Stimulated activated CD8-positive, alpha-beta memory T cell treated with anti-CD3 and anti-CD28 coated beads, Interleukin-7, amount 100 ng/mL, for 48 hours (primary cell): ENCODE data around the gene OR10H4.
"Not testable (repeated sequence)": the region's sequence is repeated elsewhere in the genome, so short reads cannot be mapped to it uniquely, and the experiment has no call there.

Experiments used
- DNase-seq, 2 donors: peaks; one replicate each; pipeline ENCODE4 v3.0.0-alpha.2; 2020; ENCODE audit warnings: low read depth in 1 of 2; ENCODE audit errors: extremely low read depth in 1 of 2

Gene OR10H4, protein sequence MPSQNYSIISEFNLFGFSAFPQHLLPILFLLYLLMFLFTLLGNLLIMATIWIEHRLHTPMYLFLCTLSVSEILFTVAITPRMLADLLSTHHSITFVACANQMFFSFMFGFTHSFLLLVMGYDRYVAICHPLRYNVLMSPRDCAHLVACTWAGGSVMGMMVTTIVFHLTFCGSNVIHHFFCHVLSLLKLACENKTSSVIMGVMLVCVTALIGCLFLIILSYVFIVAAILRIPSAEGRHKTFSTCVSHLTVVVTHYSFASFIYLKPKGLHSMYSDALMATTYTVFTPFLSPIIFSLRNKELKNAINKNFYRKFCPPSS

DNA sequence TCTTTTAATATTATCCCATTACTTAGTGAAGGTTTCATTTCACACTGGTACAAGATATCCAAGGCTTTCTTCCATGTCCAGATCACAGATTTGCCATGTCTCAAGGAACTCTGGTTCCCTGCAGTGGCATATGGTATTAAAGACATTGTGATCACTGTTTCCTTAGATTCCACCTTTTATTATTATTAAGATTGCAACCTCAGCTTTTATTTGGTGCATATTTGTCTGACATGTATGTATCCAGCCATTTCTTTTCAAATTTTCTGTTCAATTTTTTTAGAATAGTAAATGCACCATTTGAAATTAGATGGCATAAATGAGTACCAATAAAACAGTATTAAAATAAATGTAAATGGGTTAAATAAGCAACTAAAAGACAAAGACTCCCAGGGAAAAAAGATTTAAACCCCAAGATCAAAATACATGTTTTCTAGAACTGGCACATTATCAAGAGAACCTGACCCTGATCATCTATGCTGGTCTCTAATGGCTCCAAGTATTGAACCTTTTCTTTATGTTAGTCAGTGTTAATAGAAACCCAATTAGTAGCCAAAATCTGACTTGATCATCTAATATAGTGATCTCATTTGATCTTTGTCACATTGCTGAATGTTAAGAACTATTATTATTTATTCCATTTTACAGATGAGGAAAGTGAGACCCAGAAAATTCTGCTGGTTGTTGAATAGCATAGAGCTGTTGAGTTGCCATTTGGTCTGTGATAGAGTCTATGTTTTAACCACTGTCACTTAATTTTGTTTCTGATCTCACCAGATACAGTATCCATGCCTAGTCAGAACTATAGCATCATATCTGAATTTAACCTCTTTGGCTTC is at the start of gene OR10H4:
Gene OR10H4, plus strand, starts transcription at position 786 of the 836 bp plus-strand sequence. Its CDS starts 0 bp downstream, at position 786.
- DNase-seq = no peak

DNA sequence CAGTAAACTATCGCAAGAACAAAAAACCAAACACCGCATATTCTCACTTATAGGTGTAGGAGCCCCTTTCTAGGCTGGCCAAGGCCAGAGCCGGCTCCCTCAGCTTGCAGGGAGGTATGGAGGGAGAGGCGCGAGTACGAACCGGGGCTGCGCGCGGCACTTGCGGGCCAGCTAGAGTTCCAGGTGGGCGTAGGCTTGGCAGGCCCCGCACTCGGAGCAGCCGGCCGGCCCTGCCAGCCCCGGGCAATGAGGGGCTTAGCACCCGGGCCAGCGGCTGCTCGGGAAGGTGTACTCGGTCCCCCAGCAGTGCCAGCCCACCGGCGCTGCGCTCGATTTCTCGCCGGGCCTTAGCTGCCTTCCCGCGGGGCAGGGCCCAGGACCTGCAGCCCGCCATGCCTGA is 49.2 kb upstream of the OR10H4 start:
- DNase-seq = not testable (repeated sequence)

DNA sequence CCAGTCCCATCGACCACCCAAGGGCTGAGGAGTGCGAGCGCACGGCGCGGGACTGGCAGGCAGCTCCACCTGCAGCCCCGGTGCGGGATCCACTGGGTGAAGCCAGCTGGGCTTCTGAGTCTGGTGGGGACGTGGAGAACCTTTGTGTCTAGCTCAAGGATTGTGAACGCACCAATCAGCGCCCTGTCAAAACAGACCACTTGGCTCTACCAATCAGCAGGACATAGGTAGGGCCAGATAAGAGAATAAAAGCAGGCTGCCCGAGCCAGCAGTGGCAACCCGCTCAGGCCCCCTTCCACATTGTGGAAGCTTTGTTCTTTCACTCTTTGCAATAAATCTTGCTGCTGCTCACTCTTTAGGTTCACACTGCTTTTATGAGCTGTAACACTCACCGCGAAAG is 48.8 kb upstream of the OR10H4 start:
- DNase-seq = not testable (repeated sequence)

DNA sequence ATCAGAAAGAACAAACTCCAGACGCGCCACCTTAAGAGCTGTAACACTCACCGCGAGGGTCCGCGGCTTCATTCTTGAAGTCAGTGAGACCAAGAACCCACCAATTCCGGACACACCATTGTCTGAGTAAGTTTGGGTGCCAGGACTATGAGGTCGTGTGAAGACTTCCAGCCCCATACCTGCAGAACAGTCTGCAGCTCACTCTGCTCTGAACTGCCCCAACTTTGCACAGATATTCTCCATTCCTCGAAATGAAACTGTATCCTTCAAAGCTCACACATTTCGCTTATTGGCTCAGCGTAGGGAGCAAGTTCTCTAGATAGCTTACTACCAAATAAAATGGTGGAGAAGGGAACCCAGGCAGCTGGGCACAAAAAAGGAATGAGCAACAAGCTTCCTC is 48.3 kb upstream of the OR10H4 start:
- DNase-seq = no peak

DNA sequence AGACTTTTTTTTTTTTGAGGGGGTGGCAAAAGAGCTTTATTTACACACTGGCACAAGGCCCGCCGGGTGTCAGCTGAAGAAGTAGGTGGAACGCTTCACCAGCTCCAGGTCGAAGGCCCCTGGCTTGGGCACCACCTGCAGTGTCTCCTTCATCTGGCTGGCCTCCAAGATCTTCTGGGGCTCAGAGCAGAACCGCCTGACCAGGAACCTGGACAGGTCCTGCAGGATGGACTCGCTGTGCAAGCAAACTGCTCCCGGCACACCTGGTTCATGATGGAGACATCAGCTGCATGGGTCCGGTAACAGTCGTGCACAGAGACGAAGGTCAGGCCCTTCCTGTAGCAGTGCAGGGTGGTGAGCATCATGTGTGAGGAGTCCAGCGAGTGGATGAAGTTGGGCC is 46.6 kb upstream of the OR10H4 start:
- no peak for DNase-seq

DNA sequence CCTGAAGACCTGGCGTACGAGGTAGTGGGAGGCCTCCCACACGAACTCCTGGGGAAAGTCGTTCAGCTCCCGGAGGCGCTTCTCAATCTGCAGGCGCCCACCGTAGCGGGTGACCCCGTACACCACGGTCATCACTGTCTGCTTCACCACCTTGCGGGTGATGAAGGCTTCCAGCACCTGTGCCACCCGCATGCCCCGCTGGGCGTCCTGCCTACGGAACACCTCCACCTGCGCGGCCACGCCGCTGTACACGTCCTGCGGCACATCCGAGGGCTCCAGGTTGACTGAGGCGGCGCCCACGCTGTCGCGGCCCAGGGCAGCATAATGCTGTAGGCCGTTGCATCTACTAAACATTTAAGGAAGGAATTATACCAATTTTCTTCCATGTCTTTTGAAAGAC is 45.9 kb upstream of the OR10H4 start:
- not testable (repeated sequence) for DNase-seq

DNA sequence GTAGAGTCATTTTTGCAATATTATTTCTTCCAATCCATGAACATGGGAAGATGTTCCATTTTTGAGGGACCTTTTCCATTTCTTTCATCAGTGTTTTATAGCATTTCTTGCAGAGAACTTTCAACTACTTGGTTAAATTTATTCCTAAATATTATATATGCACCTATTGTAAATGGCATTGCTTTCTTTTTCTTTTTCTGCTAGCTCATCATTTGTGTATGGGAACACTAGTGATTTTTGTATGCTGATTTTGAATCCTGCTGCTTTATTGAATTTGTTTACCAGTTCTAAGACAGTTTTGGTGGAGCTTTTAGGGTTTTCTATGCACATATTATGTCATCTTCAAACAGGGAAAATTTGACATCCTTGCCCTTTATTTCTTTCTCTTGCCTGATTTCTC is 43.8 kb upstream of the OR10H4 start:
- no peak for DNase-seq

DNA sequence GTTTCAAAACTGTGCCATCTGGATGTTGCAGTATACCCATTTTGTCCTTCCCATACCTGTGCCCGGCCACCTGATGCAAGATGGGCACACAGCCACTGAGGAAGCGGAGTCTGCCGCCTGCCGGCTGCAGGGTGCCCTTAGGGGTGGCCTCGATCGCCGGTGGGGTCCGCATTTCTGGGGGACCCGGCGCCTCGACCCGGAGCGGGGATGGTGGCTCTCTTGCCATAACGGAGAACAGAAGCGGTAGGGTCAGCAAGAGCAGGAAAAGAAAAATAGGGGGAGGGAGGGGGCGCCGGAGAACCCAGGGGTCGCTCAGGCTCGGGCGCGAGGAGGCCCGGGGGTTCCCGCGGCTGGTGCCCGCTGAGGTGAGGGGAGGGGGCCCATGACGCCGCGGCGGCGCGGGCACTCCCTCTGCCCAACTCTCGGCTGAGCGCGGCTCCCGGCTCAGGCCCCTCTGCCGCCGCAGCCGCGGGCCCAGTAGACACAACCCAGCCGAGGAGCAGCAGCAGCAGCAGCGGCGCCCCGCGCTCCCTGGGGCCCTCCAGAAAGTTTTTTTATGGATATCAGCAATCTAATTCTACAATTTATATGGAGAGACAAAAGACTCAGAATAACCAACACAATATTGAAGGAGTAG is 37.1 kb upstream of the OR10H4 start:
- no peak for DNase-seq

DNA sequence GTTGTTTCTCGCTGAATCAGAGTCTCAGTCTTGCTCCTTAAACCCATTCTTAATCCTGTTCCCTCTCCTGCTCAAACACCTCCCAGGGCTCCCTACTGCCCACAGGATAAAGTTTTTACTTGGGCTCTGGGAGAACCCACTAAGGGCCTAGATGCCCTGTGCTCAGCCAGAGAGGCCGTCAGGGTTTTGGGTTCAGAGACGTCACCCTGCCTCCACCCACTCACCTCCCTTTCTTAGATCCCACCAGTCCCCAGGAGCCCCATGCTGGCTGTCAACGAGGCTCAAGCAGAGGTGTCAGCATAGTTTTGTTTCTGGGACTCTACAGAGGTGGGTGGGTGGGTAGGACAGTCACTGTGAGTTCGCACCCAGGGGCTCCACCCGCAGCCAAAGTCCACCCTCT is 35.4 kb upstream of the OR10H4 start:
- no peak for DNase-seq

DNA sequence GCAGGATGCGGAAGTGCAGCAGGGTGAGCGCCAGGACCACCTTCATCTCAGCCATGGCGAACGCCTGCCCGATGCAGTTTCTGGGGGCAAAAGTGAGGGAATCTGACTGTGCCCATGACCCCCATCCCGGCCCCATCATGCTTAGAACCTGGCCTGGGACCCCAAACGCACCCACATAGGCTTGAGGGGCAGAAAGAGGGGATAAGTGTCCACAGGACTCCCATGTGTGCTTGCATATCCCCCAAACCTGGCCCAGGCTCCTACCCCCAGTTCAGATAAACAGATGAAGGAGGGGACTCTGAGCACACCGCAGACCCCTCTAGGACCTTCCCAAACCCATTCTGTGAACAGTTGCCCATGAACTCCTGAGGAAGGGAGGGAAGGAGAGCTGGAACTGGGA is 35.0 kb upstream of the OR10H4 start:
- DNase-seq = no peak

DNA sequence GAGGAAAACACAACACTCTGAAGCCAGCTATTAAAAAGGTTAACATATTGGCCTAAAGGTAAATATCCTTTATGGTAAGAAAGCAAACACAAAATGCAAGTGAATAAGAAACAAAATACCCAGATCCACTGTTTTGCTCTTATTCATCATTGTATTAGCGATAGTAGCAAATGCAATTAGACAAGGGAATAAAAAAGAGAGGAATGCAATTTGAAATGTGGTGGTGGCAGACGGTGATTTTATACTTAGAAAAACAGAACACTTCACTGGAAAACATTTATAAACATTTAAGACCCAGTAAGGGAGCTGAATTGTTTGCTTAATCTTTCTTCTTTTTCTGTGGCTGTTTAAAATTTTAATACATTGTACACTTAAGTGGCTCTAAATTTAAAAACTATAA is 33.7 kb upstream of the OR10H4 start:
- DNase-seq = no peak

DNA sequence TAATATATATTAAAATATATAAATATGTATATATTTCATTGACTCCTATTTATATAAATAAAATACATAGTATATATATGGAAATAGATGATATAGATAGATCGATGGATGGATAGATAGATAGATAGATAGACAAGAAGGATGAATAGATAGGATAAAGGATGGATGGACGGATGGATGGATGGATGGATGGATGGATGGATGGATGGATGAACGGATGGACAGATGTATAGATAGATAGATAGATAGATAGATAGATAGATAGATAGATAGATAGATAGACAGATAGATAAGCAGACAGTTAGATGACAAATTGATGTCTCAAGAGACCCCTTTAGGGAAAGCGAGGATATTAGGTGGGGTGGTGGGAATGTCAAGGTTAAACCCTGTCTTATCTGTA is 29.6 kb upstream of the OR10H4 start:
- no peak for DNase-seq

DNA sequence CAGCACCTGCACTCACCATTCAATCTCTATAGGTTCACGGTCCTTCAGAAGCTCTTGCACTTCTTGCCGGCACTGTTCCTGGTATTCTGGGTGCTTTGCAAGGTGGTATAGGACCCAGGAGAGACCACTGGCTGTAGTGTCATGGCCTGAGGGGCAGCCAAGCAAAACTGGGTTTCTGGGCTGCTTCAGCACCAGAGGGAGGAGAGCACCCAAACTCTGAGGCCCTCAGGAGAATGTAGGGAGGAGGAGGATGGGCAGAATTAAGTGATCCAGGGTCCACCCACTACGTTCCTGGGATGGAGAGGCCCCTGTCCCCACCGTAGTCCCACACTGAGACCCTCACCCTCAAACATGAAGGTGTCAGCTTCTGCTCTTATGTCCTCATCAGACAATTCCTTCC is 26.8 kb upstream of the OR10H4 start:
- no peak for DNase-seq

DNA sequence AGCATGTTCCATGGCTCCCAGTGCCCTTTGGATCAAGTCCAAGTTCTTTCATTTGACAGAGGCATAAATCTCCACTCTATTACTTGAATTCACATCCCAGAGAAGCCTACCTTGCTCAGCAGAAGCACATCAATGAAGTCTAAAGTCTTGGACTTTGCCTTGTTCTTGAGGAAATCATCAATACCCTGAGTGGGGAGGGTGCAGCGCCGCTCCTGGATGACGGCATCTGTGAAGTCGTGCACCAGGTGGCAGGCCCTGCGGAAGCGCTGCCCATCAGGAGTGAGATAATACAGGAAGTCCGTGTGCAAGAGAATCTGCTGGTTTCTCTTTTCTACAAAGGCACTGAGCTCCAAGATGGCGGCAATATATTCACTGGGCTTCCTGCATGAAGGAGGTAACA is 25.1 kb upstream of the OR10H4 start:
- no peak for DNase-seq

DNA sequence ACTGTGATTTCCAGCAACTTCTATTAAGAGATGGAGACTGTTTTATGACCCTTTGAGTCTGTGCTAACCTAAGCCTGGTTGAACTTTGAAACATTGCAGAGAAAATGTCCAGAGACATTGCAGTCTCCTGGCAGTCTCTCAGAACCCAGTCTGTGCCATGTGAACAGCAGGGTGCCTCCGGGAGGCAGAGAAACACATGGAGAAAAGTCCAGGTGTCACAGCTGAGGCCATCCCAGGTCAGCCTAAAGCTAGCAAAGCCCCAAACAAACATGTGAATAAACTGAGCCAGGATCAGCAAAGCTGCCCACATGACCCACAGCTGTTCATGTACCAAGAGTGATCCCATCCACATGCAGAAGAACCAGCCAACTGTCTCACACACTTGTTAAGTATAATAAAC is 22.3 kb upstream of the OR10H4 start:
- DNase-seq = no peak

DNA sequence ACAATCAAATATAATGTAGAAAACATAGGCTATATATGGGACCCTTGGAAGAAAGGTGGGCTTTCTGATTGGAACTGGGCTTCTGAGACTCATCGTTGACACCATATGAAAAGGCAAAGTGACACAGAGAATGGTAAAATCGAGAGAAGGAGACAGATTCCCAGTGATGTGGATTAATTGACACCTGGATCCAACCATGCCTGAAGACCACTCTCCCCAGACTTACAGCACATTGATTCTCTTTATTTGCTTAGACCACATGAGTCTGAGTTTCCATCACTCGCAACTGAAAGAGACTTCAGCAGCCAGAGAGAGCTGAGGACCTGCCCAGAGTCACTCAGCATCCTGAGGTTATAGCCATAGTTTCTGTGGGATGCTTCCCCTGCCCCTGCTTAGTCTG is 20.5 kb upstream of the OR10H4 start:
- no peak for DNase-seq

DNA sequence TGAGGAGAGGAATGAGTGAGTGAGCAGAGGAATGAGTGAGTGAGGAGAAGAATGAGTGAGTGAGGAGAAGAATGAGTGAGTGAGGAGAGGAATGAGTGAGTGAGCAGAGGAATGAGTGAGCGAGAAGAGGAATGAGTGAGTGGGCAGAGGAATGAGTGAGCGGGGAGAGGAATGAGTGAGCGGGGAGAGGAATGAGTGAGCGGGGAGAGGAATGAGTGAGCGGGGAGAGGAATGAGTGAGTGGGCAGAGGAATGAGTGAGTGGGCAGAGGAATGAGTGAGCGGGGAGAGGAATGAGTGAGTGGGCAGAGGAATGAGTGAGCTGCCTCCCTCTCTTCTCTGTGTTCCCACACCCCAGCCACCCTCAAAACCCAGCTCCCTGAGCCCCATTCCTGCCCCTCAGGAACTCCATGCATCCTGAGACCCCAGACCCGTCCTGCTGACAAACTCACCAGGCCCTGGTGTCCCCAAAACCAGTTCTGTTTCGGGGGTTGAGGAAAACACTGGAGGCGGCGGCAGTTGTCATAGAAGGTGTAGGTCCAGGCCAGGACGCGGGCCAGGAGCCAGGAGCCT is 15.0 kb upstream of the OR10H4 start:
- DNase-seq = not testable (repeated sequence)

DNA sequence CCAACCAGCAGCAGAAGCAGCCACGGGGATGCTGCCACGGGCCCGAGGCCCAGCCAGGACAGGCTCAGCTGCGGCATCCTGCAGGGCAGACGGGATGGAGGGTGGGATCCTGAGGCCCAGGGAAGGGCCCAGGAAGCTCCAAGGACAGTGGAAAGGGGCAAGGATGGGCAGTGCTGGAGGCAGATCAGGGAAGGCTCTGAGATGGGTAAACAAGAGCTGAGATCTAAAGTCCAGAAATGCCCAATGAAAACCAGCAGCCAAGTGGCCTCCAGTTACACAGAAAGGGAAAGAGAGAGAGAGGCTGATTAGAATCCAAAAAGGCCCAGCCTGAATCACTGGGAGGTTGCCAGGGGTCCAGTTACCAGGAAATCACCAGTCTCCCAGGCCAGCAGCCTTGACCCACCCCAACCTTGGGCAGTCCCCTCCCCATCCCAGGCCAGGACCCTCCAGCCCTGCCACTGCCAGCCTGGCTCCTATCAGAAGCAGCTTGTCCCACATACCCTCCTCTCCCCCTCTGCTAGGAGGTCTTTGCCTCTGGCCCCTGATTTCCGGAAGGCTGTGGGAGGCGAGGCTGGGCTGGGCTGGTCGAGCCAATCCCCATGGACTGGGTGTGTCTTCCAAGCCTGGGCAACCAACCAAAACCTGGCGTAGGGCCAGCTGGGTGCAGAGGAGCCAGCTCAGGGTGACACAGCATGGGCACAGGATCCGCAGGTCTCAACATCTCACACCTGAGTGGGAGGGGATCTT is 14.3 kb upstream of the OR10H4 start, which contains the start of gene CYP4F11:
Gene CYP4F11, minus strand, starts transcription at position 198 of the 747 bp plus-strand sequence. Its CDS starts 121 bp downstream, at position 77.
- DNase-seq = no peak

DNA sequence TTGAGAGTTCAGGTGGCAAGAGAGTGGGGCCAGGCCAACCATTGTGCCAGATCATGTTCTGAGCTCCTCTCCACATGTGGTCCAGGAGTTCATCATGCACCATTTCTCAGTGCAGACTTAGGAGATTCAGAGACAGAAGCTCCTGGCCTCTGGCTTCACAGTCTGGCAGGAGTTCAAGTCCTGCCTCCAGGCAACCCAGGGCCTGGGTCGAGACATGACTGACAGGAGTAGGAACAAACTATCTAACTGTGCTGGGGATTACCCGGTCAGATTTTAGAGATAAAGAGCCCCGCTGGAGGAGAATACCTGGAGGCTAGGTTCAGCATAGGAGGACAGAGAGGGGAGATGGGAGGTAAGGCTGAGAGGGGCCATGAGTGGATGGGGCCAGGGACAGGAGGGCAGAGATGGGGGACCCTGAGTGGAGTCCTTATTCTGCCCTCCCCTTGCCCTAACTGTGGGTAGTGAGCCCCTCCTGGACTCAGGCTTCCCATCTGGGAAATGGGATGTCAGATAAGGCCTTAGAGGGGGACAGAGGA is 13.6 kb upstream of the OR10H4 start:
- DNase-seq = no peak

DNA sequence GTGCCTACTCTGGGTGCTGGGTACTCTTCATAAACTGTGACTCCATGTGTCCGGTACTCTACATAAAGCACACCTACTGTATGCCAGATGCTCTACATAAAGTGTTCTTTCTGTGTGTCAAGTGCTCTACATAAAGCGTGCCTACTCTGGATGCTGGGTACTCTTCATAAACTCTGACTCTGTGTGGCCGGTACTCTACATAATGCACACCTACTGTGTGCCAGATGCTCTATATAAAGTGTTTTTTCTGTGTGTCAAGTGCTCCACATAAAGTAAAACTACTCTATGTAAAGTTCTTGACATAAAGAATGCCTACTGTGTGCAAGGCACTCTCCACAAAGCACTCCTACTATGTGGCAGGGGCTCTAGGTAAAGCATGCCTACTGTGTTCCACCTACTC is 12.6 kb upstream of the OR10H4 start:
- DNase-seq = no peak
